Testis (tissue), 2 donors: ENCODE results near the gene ZNF212.

Experiments used
- CTCF ChIP-seq, 3 experiments: fragments of 450-650 bp in 2 of 3; fragments of 200-600 bp in 1 of 3; sonication (generic) in 1 of 3; IDR thresholded peaks; one replicate each; pipeline ENCODE4 v1.5.1; 2016 to 2019; ENCODE audit warnings: antibody characterized with exemption in 3 of 3, mild to moderate bottlenecking in 2 of 3, moderate library complexity in 1 of 3
- POLR2A ChIP-seq: fragments of 450-650 bp; IDR thresholded peaks from one replicate; pipeline ENCODE4 v1.6.1; 2017; ENCODE audit warnings: antibody characterized with exemption, mild to moderate bottlenecking, moderate library complexity

DNA sequence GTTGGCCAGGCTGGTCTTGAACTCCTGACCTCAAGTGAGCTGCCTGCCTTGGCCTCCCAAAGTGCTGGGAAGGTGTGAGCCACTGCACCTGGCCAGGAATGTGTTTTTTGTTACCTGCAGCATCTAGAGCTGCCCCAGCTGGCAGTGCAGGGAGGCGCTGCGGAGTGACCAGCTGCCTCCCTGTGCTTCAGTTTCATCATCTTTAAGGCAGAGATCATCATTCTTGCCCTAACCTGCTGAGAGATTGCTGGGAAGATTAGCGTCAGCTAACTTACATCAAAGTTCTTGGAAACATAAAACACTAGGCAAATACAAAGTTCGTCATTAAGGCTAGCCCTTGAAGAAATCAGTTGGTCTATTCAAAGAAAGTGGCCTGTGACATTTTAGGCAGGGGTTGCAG, 41.8 kb upstream of the ZNF212 start:
- TF ChIP-seq CTCF (IDR thresholded peaks at IDR 0.05) (no peak), POLR2A (no peak)
